Uterus (tissue), 2 donors: ENCODE measurements around the gene ZC3H7B.

ENCODE experiments used
- CTCF ChIP-seq, 4 experiments: fragments of 200-600 bp in 2 of 4; fragments of 450-650 bp in 2 of 4; sonication (generic) in 2 of 4; IDR thresholded peaks; one replicate each; pipeline ENCODE4 v1.5.1; 2016 to 2019; ENCODE audit warnings: antibody characterized with exemption in 4 of 4, mild to moderate bottlenecking in 2 of 4, moderate library complexity in 1 of 4
- POLR2A ChIP-seq, 2 donors: fragments of 450-650 bp; IDR thresholded peaks; one replicate each; pipeline ENCODE4 v1.6.1; 2016; ENCODE audit warnings: antibody characterized with exemption in 2 of 2, mild to moderate bottlenecking in 1 of 2, moderate library complexity in 1 of 2

GRCh38 chr22:41382098-41382578 is 80.8 kb downstream of the ZC3H7B start:
- TF ChIP-seq CTCF (IDR thresholded peaks at IDR 0.05) (no peak), POLR2A (IDR thresholded peaks at IDR 0.05) (no peak)
